Measurements from ENCODE around the gene ZNF467.

Gene ZNF467

GRCh38 chr7:149783386-149784250, 10.2 kb upstream of the ZNF467 start:
- DNase-seq, result no peak

DNA sequence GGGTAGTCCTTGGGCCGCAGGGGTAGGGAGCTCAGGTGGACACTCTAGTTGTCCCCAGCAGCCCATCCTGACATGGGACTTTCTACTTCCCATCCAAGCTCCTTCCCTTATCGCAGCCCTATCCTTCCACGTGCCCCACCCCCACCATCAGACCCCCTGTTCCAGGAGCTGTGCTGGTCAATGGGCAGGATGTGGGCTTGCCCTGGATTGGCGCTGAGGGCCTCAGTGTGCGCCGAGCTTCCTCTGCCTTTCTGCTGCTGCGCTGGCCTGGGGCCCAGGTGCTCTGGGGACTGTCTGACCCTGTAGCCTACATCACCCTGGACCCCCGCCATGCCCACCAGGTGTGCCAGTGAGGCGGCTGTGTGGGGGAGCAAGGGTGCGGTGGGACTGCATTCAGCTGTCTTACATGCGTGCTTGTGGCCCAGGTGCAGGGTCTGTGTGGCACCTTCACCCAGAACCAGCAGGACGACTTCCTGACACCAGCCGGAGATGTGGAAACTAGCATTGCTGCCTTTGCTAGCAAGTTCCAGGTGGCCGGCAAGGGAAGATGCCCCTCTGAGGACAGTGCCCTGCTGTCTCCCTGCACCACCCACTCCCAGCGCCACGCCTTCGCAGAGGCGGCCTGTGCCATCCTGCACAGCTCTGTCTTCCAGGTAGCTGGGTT, 9.4 kb upstream of the ZNF467 start:
- DNase-seq, result no peak

GRCh38 chr7:149781921-149782320, 8.5 kb upstream of the ZNF467 start:
- DNase-seq, result no peak

- DNase-seq, result no peak
Measured at GRCh38 chr7:149780636-149781419, 7.4 kb upstream of the ZNF467 start.

GRCh38 chr7:149780056-149780455, 6.7 kb upstream of the ZNF467 start:
- no peak for DNase-seq

GRCh38 chr7:149779502-149779805, 6.1 kb upstream of the ZNF467 start:
- DNase-seq, result no peak

DNA sequence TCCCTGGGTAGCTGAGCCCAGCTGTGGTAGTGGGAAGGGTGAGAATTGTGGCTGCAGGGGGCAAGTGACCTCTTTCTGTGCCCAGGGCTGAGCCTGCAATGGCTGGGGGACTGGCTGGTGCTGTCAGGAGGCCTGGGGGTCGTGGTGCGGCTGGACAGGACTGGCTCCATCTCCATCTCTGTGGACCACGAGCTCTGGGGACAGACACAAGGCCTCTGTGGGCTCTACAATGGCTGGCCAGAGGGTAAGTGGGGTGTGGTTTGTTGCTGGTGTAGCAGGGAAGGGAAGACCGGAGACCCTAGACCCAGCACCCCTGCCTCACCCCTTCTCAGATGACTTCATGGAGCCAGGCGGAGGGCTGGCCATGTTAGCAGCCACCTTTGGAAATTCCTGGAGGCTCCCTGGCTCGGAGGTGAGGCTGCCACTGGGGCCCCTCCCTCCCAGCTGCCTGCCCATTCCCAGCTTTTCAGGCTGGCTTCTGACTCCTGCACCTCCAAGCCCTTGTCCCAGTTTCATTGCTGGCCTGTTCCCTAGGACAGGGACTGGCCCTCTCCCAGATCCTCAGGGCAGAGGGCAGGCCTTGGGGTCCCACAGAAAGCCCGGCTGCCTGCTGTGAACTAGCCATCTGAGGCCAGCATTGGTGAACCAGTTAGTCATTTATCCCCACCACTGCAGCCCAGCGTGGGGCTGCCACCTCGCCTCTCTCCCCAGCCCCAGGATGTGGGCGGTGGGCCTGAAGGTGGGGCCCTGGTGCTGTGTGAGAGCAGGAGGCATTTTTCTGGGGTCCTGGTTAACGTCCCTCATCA, 5.5 kb upstream of the ZNF467 start:
- no peak for DNase-seq

- no peak for DNase-seq
Measured at GRCh38 chr7:149778327-149778637, 4.9 kb upstream of the ZNF467 start.

DNA sequence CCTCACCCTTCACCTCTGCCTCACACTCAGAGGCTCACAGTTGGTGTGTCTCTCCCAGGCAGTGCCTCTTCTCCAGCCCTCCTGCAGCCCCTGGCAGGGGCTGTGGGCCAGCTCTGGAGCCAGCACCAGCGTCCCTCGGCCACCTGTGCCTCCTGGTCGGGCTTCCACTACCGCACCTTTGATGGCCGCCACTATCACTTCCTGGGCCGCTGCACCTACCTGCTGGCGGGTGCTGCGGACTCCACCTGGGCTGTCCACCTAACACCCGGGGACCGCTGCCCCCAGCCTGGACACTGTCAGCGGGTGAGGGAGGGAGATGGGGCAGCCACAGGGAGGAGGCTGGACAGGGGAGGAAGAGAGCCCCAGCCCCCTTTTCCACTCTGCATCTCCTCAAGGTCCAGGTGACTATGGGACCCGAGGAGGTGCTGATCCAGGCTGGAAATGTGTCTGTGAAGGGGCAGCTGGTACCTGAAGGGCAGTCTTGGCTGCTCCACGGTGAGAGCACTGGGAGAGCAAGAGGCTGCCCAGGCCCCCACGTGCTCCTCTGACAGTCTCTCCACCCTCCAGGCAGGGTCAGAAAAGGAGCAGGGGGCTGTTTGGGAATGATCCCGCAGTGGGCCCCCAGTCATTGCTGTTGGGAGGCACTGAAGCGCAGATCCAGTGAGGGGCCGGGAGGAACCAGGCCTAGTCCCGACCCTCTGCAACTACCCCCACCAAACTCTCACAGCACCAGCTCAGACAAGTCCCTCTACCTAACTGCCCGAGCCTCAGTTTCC, 4.4 kb upstream of the ZNF467 start:
- DNase-seq, result no peak

- DNase-seq, result no peak
Measured at GRCh38 chr7:149776848-149777407, 3.5 kb upstream of the ZNF467 start.

DNA sequence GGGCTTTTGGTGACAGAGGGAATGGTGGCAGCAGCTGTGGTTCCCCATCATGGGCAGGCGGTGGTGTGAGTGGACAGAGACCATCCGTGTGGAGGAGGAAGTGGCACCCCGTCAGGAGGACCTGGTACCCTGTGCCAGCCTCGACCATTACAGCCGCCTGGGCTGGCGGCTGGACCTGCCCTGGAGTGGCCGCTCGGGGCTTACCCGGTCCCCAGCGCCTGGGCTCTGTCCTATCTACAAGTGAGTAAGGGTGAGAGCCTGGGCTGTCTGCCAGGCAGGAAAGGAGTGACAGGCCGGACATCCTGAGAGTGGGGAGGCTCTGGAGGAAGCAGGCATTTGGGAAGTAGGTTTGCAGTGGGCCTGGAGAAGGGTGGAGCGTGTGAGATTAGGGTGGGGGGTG, 2.9 kb upstream of the ZNF467 start:
- no peak for DNase-seq

DNA sequence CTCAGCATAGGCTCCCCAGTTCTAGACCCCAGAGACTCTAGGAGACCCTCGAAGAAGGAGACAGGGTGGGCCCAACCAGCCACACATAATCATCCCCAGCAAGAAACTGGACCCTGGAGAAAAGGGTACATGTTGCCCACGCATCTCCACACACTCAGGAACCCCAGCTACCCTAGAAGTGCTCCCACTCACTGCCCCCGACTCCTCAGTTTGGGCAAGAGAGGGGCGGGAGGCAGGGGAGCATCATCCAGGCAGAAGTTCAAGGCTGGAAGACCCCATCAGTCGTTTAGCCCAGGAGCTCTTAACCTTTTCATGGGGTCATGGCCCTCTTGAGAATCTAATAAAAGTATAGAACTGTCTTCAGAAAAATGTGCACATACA, 1.8 kb upstream of the ZNF467 start:
- DNase-seq, result no peak

DNA sequence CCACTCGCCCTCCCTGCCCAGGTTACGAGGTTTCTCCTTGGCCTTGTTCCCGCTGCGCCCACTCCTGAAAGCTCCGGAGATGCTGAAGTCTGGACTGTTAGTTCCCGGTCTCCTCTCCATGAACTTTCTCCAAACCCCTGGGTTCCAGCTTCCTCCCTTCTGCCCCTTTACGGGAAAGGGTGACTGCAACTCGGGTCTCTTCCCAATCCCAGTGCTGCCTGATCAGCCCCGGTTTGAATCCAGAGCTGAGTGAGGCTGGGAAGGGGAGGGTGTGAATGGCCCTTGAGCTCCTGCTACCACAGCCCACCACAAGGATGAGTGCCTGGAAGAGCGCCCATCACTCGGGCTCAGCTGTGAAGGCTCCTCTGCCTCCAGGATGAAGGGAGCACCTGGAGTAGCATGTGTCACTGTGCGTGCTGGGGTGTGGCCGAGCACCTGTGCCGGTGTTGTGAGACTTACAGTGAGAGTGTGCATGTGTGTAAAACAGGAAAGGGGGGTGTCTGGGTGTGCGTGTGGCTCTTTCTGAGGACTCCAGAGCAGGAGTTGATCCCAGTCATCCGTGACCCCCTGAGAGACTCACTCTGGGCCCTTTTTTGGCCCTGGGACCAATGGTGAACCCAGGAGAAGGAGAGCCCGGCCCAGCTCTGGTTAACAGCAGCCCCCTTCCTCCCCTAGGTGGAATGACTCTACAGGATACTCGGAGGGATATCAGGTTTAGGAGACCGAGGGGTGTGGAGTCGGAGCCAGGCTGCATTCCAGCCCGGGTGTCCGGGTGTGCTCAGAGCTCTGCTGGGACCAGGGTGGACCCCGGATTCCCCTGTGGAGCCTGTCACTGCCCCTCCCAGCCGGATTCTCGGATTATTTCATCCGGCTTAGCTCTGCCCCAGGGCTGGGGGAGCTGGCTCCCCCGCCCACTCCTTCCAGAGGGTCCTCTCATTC, 1.1 kb upstream of the ZNF467 start:
- DNase-seq, result no peak

- no peak for DNase-seq
Measured at GRCh38 chr7:149772956-149773434, 393 bp downstream of the ZNF467 start.

DNA sequence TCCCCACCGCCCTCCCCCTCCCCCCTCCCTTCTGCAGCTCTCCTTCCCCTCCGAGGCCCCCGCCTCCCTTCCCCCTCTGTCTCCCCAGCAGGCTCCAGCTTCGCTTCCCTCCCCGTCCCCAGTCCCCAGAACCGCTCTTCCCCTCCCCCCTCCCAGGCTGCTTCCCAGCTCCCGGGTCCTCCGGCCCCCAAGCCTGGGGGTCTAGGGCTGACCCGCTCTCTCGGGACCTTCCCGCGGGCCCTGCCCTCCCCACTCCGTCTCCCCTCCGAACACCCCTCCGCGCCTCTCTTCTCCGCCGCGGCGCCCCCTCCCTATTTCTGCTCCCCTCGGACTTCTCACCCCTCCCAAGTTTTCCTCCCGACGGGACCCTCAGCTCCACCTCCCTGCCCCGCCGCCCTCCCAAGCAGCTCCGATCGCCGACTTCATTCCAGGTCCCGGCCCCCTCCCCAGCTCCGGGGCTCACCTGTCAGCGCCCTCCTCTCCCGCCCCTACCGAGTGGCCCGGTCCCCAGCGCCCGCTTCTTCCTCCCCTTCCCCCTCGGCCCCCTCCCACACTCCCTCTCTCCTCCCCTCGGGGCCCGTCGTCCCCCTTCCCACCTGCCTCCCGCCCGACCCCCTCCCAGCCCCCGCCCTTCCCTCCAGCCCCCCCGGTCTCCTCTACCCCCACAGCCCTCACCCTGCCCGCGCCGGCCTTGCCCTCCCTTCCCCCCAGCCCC, 990 bp downstream of the ZNF467 start:
- no peak for DNase-seq

GRCh38 chr7:149771720-149772240, 1.6 kb downstream of the ZNF467 start:
- peak; percentile 21 for DNase-seq

DNA sequence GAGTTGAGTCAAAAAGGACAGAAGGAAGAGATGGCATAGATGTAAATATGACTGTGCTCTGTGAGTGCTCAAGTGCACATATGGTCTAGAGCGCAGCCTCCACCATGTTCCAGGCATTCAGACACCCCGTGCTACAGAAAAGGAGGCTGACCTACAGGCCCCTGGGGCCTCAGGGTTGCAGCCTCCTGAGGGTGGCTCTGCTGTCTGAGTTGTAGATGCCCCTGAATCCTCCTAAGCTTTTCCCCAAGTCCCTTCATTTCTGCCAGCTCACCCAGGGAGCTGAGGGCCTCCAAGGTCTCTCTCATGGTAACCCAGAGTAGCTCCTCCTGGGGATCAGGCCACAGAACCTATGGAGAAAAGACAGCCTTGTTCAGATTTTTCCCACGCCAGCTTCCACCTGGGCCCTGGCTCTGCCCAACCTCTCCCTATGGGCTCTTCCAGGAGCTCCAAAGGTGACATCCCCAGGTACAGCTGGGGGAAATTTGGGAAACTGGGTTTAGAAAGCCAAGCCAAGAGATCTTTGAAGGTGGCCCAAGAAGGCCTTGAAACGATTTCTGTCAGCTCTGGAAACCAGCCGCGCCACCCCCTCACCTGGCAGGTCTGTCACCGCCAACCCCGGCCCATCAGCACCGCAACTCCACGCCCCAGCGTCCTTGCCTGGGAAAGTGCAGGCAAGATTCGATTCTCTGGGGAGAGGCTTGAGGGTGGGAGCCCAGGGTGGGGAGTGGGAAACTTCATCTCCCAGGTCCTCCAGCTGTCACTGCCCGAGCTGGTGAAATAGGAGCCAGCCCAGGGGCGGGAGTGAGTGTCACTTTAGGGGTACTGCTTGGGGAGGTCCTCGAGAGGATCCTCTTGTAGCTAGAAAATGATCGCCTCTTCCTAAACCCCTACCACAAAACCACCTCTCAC, 2.4 kb downstream of the ZNF467 start:
- no peak for DNase-seq

GRCh38 chr7:149769915-149770314, 3.5 kb downstream of the ZNF467 start:
- DNase-seq, result no peak

DNA sequence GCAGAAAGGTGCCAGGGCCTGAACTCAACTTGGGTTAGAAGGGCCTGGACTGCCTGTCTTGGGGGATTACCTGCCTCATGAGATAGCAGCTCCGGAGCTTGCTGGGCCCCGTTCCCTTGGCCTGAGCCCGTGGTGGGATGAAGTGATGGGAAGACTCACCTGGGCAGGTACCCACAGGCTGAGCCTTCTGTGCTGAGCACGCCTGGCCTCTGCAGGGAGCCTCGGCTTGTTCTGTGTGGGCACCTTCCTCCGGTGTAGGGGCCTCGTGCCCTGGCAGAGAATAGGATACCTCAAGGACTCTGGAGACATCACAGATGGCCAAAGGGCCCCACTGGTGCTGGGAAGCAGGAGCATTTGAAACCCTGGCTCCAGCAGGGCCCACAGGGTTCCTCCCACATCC, 4.5 kb downstream of the ZNF467 start:
- DNase-seq, result no peak

Measured in NCI-H2081 treated with DMSO at 0.1 percent for 48 hours (cell line).